ENCODE measurements around the gene PRAC1.

The PRAC1 gene

DNA sequence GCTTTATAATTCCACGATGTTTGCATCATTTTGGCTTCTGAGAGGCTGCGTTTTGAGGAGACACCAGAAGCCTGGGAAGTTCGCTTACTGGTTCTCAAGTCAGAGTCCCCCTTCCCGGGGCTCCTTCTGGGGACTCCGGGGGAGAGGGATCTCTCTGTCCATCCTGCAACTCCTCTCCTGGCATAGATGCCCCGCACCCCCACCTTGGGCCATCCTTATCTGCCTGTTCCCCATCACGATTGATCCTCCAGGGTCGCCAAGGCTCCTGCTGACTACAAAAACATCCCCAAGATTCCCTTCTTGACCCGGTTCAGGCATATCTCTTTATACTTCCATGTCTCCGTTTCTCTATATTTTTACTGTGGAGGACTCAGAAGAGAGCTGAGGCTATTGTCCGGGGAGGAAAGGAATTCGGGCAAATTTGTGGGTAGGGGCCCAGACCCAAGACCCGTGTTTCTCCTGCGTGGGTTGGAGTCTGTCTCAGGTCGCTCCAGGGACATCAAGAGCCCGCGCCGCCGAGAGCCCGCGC is 24.7 kb upstream of the PRAC1 start:
- DNase-seq = no peak

DNA sequence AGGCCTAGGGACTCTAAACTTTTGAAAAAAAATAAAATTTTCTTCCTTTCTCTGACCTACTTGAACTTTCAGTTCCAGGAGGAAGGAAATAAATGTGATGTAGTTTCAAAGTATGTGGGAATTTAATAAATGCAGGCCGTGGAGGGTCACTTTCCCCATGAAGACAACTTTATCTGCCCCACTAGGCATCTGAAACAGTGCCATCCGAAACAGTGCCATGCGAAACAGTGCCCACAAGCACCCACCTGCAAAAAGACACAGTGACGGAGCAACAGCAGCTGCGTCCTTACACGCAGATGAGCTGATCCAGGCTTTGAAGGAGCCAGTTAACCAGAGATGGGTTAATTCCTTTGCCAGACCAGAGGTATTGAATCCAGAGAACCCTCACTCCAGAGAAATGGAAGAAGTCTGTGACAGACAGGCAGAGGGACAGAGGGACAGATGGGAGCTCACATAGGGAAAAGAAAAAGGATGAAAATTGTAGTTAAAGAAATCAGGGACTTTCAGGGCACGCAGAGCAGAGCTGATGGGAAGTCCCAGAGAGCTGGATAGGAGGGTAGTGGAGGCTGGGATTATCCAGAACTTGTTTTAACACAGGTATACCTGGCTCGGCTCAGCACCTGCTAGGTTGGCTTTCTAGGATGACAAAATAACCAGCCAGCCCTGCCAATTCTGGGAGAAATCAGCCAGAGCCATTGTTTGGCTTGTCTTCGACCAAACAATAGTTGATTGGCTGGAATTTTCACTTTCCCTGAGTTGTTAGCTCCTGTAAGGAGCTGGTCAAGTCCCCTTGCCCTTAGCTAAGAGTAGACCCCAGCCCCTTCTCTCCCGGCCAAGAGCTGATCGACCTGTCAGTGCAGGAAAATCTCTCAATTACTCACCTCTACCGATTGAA is 23.3 kb upstream of the PRAC1 start:
- no peak for DNase-seq

DNA sequence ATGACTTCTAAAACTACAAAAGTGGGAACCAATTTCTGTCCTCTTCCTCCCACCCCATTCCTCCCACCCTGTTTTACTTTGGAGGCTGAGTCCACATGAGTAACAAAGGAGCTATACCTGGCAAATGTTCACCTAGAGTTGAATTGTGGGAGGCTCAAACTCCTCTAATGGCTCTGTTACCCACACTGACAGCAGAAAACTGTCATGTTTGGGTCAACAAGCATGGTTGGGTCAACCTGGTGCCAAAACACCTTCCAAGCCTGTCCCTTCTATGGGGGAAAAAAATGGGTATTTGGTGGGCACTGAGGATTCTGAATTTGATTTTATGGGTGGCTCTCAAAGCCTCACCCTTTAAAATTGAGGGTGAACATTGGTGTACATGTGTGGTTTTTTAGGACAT is 18.2 kb upstream of the PRAC1 start:
- DNase-seq = no peak

DNA sequence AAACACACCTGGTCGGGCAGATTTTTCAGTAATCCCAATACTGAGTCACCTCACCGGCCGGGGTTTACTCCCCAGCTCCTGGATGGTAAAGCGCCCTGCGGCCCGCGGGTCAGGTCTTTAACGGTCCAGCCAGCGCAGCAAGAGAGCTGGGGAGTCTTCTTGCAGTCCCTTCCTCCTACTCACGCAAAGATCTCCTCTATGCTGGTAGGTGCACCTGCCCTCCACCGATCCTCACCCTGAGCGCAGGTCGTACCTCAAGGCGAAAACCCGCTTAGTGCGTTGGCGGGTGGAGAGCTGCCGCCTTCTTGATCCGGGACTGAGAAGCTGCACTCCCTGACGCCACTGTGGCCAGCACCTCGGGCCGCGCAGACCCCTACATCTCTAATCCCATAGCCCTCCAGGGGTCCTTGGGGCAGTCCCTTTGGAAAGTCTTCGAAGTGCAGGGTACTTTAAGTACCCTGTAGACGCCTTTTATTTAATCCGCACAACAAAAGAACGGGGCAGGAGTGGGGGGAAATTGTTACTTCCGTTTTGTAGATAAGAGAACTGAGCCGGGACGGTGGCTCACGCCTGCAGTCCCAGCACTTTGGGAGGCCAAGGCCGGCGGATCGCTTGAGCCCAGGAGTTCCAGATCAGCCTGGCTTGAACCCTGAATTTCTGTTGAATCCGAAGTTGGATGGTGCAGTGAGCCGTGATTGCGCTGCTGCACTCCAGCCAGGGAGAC is 16.6 kb upstream of the PRAC1 start:
- DNase-seq = no peak

DNA sequence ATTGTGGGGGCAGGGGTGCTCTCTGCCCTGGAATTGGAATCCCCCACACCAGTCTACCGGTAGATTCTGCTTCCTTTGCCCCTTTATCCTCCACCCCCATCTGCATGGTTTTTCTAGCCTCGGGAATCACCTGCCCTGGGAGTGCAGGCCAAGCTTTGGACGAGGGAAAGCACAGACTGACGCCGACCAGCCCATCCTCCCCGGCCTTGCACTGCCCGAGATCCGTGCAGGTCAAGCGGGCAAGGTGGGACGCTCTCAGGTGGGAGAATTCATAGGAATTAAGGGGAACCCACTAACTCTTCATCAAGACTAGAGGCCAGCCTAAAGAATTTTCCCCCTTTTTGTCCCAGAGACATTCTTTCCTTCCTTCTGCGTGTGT is 16.1 kb upstream of the PRAC1 start:
- no peak for DNase-seq

DNA sequence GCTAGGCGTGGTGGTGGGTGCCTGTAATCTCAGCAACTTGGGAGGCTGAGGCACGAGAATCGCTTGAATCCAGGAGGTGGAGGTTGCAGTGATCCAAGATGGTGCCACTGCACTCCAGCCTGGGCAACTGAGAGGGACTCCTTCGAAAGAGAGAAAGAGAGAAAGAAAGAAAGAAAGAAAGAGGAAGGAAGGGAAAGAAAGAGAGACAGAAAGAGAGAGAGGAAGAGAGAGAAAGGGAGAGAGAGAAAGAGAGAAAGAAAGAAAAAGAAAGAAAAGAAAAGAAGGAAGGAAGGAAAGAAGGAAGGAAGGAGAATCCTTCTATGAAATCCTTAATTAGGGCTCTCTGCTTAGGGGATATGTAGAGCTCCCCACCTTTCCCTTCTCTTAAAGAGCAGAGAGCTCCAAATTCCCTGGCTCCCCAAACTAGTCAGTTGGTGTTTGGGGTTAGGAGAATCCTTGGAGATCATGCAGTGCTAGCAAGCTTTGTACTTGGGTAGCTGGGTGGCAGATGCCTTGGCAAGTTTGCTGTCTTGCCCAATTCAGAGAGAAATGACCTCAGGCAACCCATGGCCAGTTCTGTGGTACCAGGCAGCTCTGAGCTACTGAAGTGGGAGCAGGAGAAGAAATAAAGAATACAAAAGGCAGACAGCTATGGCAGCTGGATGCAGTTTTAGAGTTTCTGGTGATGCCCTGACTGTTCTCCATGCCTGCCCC is 15.2 kb upstream of the PRAC1 start:
- DNase-seq = no peak

DNA sequence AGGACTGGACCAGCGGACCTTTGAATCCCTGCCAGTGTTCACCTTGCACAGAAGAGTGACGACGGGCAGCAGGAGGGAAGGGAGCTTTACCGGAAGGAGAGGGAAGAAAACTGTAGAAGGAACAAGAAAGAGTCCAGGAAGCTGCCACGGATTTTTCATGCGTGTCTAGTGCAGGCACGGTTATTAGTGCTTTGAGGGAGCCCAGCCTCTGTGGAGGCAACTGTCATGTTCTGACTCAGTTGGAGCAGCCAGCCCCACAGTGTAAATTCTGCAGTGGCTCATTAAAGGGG is 12.7 kb upstream of the PRAC1 start:
- no peak for DNase-seq

DNA sequence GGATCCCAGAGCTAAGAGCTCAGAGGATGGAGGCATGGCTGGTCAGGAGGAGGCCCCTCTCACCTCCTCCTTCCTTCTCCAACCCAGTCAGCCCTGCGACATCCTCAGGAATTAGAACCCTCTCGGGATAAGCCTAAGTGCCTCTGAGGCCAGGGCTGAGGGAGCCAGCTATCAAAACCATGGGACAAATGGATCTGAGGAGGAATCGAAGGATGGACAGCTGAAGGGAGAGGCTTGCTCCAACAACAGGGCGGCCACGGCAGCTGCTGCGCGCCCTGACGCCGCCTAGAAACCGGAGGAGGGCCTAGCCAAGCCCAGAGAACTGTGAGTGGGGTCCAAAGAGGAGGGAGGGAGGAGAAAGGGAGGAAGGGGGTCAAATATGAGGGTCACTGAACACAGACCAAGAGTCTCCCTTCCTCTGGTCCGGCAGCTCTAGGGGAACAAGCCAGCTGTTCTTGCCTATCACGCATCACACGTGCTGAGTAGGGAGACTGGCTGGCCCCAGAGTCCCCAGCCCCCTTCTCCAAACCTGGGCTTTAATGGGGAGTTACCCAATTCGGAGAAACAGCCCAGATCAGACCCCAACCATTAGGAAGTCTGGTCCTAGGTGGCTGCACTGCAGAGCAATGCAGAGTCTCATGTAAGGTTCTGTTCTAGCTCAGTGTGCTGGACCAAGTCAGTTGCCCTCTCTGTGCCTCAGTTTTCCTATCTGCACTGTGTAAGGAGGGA is 12.2 kb upstream of the PRAC1 start:
- no peak for DNase-seq

DNA sequence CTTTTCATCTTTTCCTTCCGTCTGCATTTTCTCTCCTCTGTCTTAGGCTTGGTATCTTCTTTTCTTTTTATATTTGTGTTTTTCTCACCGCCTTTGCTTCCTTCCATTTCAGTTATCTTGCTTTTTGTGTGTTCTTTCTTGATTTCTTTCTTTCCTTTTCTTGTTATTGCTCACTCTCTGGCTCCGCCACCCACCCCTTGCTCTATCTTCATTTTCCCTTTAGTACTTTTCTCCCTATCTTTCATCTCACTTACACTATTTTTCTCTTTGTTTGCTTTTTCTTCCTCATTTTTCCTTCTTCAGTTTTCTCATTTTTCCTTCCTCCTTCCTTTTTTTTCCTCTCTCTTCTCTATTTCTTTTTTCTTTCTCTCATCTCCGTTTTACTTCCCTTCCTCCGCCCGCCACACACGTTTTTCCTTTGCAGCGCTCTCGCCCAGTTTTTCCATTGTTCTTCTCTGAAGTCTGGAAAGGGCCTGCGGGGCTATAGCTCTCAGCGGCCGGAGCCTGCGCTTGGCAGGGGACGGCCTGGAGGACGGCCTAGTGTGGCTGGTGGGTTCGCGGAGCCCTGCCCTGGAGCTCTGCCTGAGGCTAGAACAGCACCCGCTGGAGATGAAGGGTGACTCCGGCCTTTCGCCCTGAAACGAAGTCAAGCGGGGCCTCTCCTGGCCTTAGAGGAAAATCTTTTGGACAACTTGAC is 11.5 kb upstream of the PRAC1 start:
- DNase-seq = no peak

DNA sequence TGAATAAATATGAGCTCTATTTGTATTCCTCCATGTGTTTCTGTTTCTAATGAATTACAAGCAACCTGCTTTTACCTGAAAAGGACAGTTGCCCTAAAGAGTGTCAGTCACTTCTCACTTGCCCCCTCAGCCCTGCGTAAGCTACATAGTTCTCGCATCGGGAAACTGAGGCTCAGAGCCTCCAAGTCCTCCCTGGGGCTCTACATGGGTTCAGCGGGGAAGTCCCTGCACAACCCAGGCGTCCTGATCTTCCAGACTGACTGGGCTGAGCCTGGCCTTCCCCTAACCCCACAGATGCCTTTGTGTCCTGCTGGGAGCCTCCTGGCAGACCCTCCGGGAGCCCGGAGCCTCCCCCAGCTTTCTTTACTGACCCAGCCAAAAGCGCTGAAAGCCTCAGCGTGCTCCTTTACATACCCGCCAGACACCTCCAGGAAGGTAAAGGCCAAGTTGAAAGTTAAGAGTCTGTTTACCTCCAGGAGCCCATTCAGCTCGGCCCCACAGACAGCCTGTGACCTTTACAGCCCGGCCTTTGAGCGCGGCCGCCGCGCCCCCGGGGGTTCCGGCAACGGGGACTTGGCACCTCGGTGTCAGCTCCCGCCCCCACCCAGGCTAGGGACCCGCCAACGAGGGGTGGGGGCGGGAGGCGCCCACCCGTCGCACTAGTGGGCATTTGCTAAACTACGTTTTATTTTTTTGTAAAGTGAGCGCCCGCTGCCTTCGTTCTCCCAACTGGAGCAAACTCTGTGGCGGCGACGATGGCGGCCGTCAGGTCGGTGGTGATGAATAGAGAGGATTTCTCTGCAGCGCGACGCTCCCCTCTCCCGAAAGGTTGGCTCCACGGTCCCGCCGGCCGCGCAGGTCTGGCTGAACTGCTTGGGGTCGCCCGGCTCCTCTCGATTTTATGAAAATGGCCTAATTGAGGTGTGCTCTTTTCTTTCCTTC is 10.6 kb upstream of the PRAC1 start:
- DNase-seq = no peak

DNA sequence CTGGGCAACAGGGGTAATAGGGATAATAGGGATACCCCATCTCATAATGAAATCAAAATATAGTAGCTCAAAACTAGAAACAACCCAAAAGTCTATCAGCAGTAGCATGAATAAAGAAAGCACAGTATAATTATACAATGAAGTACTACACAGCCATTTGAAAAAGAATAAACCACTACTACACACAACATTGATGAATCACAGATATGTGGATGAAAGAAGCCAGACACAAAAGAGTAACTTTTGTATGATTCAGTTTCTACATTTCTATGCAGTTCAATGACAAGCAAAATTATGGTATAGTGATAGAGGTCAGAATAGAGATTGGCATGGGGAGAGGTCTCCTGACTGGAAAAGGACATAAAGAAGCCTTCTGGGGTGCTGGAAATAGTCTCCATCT is 9.0 kb upstream of the PRAC1 start:
- DNase-seq = no peak

DNA sequence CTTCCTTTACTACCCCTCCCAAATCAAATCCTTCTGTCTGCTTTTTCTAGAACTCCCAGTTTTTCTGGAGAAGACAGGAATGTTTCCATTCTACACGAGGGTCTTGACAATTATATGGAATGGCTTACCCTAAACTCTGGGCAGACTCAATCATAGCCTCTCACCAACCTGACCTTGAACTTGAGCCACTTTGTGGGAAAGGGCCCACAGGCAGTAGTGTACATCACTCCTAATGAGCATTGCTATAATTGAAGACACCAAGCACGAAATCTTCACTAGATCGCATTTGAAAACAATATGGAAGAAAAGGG is 7.9 kb upstream of the PRAC1 start:
- DNase-seq = no peak

DNA sequence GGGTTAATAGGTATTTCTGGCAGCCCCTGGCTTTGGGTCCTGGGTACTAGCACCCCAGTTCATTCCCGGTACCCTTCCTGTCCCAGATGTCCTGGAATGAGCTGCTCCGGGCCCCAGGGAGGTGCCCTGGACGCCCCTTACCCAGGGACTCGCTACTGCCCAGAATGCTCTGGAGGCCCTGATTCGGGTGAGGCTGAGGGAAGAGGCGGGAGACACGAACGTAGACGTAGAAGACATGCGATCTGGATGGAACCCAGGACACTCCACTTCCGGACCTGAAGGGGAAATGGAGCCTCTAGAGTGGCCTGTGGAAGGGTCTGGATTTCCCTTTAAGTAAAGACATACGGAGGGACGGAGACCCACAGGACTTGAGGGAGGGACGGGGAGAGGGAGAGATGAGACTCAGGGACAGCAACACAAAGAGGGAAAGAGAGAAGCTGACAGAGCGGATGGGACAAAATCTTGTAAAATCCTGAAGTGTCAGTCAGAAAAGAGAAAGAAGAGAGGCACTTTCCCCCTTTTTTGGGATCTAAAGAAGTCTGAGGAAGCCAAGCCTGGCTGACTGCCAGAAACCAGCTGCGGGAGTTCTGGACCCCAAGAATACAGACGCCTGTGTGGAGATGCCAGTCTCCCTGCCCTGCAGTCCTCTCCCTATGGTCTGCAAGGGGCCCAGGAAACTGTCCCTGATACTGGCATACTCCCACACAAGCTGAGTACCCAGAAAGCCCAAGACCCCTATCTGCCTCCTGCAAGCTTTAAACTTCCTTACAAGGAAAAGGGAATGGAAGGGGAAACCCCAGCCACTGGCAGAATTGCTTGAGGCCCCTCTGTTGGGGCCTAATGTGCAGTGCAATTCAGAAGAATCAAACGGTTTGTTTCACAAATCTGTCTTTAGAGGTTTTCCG is 7.3 kb upstream of the PRAC1 start:
- DNase-seq = no peak

DNA sequence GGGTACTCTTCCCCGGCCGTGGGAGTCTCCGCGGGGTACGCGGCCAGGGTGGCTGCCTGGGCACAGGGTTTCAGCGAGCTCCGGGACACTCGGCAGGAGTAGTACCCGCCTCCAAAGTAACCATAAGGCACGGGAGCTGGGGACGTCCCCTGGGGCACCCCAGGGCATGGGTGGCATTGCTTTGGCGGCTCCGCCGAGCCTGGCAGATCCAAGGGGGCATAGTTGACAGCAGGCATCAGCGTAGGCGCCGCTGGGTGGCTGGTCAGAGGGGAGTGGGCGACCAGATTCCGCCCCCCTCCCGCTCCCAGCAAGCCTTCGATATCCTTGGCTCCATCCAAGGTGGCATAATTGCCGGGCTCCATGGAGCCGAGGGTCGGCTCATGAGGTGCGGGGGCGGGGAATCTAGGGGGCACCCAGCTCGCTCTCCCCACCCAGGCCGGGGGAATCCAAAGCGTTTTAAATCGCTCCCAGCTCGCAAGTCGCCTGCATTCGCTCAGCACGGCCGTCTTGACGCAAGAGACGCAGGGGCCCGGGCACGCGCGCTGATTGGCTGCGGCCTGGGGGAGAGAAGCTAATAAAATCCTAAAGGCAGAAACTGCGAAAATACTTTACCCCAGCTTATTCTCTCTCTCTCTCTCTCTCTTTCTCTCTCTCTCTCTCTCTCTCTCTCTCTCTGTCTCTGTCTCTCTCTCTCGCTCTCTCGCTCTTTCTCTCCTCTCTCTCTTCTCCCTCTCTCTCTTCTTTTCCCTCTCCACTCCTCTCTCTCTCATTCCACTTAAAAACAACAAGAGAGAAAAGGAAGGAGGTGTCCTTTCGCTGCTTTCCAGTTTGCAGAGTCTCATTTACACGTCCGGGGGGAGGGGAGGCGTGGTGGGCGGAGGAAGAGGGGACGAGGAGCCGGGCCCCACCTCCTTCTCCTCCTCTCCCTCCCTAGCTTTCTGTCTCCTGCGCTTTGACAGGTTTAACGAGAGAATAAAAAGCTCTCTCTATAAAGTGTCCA is 6.2 kb upstream of the PRAC1 start, which contains the start of gene HOXB13:
TSS of gene HOXB13 (minus strand) at position 519 of the 1,000 bp plus-strand sequence. CDS start at position 362, 157 bp downstream.
- DNase-seq = peak; percentile 64

DNA sequence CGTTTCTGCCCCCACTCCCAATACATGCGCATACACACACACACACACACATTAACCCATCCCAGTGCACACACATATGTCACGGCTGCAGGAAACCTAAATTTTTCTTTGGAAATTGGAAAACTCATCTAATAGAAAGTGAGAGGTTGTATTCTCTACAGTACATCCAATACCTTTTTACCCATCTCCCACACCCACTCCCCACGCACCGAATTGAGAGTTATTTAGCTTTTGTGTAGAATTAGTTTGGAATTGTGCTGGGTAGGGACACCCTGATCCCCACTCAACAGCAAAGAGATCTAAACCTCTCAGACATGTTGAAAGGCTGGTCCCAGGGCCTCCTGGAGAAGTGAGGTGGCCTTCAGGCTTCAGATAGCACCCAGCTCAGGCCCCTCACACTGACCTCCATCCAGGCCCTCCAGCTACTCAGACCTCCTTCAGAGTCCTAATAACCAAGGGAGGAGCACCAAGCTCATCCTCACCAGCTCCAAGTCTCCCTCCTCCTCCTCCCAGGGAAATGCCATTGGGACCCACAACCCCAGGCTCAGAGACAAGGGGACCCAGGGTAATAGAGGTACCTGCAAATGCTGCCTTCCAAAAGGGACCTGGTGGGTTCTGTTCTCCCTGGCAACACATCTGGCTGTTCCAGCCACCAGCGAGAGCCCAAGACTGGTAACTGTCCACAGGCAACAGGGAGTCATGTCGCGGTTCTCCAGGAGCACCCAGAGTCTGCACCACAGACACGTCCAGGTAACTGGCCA is 5.3 kb upstream of the PRAC1 start:
- DNase-seq = no peak

DNA sequence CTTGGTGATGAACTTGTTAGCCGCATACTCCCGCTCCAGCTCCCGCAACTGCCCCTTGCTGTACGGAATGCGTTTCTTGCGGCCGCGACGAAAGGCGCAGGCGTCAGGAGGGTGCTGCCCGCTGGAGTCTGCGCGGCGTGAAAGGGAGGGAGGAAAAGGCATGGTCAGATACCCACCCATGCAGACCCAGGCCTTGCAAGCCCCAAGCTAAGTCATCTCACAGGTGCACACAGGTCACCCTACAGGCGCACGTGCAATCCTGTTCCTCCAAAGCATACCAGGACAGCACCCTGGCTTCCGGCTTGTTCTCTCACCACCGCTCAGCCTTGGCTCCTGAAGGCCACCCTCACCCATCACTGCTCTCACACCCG is 4.6 kb upstream of the PRAC1 start:
- DNase-seq = no peak

DNA sequence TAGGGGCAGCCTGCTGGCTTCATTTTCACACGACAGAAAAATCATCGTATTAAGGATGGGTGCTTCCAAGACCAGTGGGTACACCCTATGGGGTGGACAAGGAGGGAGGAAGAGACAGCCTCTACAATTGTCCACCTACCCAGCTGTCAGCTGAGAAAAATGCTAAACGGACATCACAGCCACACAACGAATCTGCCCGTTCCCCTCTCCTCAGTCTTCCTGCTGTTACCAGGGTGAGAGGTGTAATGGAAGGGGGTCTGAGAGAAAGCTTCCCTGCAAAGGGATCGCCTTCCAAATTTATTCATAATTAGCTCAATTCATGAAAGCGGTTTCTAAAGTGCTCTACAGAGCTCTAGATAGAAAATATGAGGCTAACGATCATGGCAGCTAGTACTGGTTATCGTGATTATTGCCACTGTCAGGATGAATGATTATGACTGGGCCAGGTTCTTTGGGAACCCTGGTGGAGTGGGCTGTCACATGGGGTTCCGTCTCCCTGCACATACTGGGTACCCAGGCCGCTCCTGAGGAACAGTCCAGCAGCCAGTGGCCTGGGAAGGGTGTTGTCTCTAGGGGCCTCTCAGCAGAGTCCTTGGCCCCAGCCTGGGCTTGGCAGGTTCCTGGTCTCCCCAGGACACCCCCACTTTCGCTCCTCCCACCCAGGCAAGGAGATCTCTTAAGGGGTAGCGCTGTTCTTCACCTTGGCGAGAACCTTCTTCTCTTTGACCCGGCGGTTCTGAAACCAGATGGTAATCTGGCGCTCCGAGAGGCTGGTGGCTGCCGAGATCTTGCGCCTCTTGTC is 4.0 kb upstream of the PRAC1 start:
- DNase-seq = no peak

Measured in NCI-H1436 (cell line).